ENCODE measurements around the gene GRK2. TPM values are rescaled to one million over a fixed set of nuclear protein-coding genes. Genes with fewer than 3 reads are reported as not detected.

Gene GRK2
- total and polyA plus RNA-seq, 2 donors (not counting 1 experiment from before 2014, with no cell fraction given): 20.1 to 28.9 TPM

DNA sequence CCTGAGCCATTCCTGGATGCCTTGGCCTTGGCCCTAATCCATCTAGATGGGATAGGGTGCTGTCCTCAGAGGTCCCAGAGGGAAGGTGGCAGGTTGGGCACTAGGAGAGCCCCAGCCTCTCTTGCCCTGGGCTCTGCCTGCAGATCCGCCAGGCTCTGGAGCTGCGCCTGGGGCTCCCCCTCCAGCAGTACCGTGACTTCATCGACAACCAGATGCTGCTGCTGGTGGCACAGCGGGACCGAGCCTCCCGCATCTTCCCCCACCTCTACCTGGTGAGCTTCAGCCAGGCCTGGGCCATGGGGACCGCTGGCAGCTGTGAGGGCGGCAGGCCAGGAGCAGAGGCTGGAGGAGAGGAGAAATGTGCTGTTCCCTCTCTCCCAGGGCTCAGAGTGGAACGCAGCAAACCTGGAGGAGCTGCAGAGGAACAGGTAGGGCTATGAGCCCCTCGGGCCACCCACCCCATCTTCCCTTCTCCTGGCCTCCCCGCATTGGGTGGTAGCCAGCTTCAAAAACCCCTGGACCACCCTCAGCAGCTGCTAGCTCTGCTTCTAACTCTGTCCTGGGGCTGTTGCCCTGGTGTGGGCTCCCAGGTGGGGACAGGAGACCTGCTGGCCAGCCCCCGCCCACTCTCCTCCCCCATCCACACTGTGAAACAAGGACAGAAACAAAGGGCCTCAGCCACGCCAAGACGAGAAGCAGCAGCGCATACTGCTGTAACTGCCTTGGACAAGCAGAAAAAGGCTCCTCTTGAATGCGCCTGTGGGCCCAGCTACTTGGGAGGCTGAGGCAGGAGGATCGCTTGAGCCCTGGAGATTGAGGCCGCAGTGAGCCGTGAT is 42.0 kb downstream of the GRK2 start:
- H3K36me3 ChIP-seq (ENCODE audit: control insufficient read depth, insufficient read depth, low read length): peaks cover 2% of the 10 kb centered on the region
- no peak for DNase-seq (ENCODE audit: low read depth in 2 of 2)
- no peaks in the 10 kb centered on the region for H3K27me3 ChIP-seq (ENCODE audit: control insufficient read depth, insufficient read depth, low read length)
- H2AFZ ChIP-seq (ENCODE audit: low read length): no peak overlapping the region
- no peak overlapping the region for H3K4me3 ChIP-seq (replicated peaks in 1 of 4; ENCODE audit: control extremely low read depth in 1 of 4, insufficient read depth in 1 of 4, low read depth in 3 of 4, low read length in 4 of 4)
- H4K20me1 ChIP-seq (ENCODE audit: control insufficient read depth, extremely low read depth, insufficient read depth, low read length): no peaks in the 10 kb centered on the region
- H3K4me1 ChIP-seq (ENCODE audit: control insufficient read depth, extremely low read depth, insufficient read depth, low read length): no peaks in the 10 kb centered on the region
- no peak overlapping the region for H3K4me2 ChIP-seq (ENCODE audit: extremely low read depth, insufficient read depth, low read length)
- TF ChIP-seq, protein P1, sequence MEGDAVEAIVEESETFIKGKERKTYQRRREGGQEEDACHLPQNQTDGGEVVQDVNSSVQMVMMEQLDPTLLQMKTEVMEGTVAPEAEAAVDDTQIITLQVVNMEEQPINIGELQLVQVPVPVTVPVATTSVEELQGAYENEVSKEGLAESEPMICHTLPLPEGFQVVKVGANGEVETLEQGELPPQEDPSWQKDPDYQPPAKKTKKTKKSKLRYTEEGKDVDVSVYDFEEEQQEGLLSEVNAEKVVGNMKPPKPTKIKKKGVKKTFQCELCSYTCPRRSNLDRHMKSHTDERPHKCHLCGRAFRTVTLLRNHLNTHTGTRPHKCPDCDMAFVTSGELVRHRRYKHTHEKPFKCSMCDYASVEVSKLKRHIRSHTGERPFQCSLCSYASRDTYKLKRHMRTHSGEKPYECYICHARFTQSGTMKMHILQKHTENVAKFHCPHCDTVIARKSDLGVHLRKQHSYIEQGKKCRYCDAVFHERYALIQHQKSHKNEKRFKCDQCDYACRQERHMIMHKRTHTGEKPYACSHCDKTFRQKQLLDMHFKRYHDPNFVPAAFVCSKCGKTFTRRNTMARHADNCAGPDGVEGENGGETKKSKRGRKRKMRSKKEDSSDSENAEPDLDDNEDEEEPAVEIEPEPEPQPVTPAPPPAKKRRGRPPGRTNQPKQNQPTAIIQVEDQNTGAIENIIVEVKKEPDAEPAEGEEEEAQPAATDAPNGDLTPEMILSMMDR (conservative IDR thresholded peaks at IDR 0.05 in 1 of 2, IDR thresholded peaks at IDR 0.05 in 1 of 2; ENCODE audit: low read depth in 1 of 2, low read length in 2 of 2): no peak
- TF ChIP-seq EZH2 (IDR thresholded peaks at IDR 0.05; ENCODE audit: low read length, missing control alignments): no peak
- H3K79me2 ChIP-seq (ENCODE audit: control insufficient read depth, insufficient read depth, low read length): no peaks in the 10 kb centered on the region
- H3K9me3 ChIP-seq (ENCODE audit: control insufficient read depth, insufficient read depth, low read depth, low read length): no peaks in the 10 kb centered on the region
- no peak overlapping the region for H3K27ac ChIP-seq (ENCODE audit: insufficient read depth, low read length)
- no peak overlapping the region for H3K9ac ChIP-seq (ENCODE audit: insufficient read depth, low read length)

DNA sequence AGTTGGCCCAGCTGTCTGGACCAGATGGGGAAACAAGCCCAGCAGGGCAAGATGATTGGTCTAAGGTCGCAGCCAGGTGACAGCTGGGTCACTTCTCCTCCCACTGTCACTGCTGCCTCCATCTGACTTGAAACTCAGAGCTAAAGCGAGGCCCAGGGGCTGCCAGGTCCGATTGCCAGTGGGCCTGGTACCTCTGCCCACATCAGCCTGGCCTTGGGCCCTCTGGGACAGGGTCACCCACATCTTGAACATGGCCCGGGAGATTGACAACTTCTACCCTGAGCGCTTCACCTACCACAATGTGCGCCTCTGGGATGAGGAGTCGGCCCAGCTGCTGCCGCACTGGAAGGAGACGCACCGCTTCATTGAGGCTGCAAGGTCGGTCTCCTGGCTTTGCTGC is 42.9 kb downstream of the GRK2 start:
- Histone ChIP-seq H4K20me1 (ENCODE audit: control insufficient read depth, extremely low read depth, insufficient read depth, low read length) (no peaks in the 10 kb centered on the region), H3K9ac (ENCODE audit: insufficient read depth, low read length) (no peak overlapping the region), H3K9me3 (ENCODE audit: control insufficient read depth, insufficient read depth, low read depth, low read length) (no peaks in the 10 kb centered on the region), H2AFZ (ENCODE audit: low read length) (no peak overlapping the region), H3K4me1 (ENCODE audit: control insufficient read depth, extremely low read depth, insufficient read depth, low read length) (no peaks in the 10 kb centered on the region), H3K27ac (ENCODE audit: insufficient read depth, low read length) (no peak overlapping the region), H3K4me3 (replicated peaks in 1 of 4; ENCODE audit: control extremely low read depth in 1 of 4, insufficient read depth in 1 of 4, low read depth in 3 of 4, low read length in 4 of 4) (no peak overlapping the region), H3K27me3 (ENCODE audit: control insufficient read depth, insufficient read depth, low read length) (no peaks in the 10 kb centered on the region), H3K36me3 (ENCODE audit: control insufficient read depth, insufficient read depth, low read length) (peaks cover 2% of the 10 kb centered on the region), H3K4me2 (ENCODE audit: extremely low read depth, insufficient read depth, low read length) (no peak overlapping the region), H3K79me2 (ENCODE audit: control insufficient read depth, insufficient read depth, low read length) (no peaks in the 10 kb centered on the region)
- TF ChIP-seq, protein P1 (conservative IDR thresholded peaks at IDR 0.05 in 1 of 2, IDR thresholded peaks at IDR 0.05 in 1 of 2; ENCODE audit: low read depth in 1 of 2, low read length in 2 of 2): no peak
- TF ChIP-seq EZH2 (IDR thresholded peaks at IDR 0.05; ENCODE audit: low read length, missing control alignments): no peak
- DNase-seq (ENCODE audit: low read depth in 2 of 2): no peak

DNA sequence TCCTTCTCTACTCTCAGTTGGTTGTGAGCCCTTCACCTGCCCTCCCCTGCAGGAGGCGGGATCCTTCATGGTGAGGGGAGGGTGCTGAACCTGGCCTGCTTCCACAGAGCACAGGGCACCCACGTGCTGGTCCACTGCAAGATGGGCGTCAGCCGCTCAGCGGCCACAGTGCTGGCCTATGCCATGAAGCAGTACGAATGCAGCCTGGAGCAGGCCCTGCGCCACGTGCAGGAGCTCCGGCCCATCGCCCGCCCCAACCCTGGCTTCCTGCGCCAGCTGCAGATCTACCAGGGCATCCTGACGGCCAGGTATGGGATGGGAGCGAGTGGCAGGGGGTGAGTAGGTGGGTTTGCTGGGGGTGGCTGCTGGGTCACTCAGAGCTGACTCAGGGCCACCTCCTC is 43.4 kb downstream of the GRK2 start:
- Histone ChIP-seq H3K79me2 (ENCODE audit: control insufficient read depth, insufficient read depth, low read length) (no peaks in the 10 kb centered on the region), H3K9me3 (ENCODE audit: control insufficient read depth, insufficient read depth, low read depth, low read length) (no peaks in the 10 kb centered on the region), H3K9ac (ENCODE audit: insufficient read depth, low read length) (no peak overlapping the region), H2AFZ (ENCODE audit: low read length) (no peak overlapping the region), H3K36me3 (ENCODE audit: control insufficient read depth, insufficient read depth, low read length) (peaks cover 2% of the 10 kb centered on the region), H3K4me2 (ENCODE audit: extremely low read depth, insufficient read depth, low read length) (no peak overlapping the region), H3K4me1 (ENCODE audit: control insufficient read depth, extremely low read depth, insufficient read depth, low read length) (no peaks in the 10 kb centered on the region), H3K27me3 (ENCODE audit: control insufficient read depth, insufficient read depth, low read length) (no peaks in the 10 kb centered on the region), H3K27ac (ENCODE audit: insufficient read depth, low read length) (no peak overlapping the region), H4K20me1 (ENCODE audit: control insufficient read depth, extremely low read depth, insufficient read depth, low read length) (no peaks in the 10 kb centered on the region), H3K4me3 (replicated peaks in 1 of 4; ENCODE audit: control extremely low read depth in 1 of 4, insufficient read depth in 1 of 4, low read depth in 3 of 4, low read length in 4 of 4) (no peak overlapping the region)
- no peak for DNase-seq (ENCODE audit: low read depth in 2 of 2)
- no peak for TF ChIP-seq EZH2 (IDR thresholded peaks at IDR 0.05; ENCODE audit: low read length, missing control alignments)
- TF ChIP-seq, protein P1 (conservative IDR thresholded peaks at IDR 0.05 in 1 of 2, IDR thresholded peaks at IDR 0.05 in 1 of 2; ENCODE audit: low read depth in 1 of 2, low read length in 2 of 2): no peak
